K562 (cell line): ENCODE measurements around the gene RSPH9. TPM values are rescaled to one million over a fixed set of nuclear protein-coding genes. Genes with fewer than 3 reads are reported as not detected.

ENCODE experiments used
- ARID2 ChIP-seq: fragments of 450-650 bp; IDR thresholded peaks from 2 replicates; pipeline ENCODE4 v1.6.1; 2017; ENCODE audit warnings: antibody characterized with exemption, mild to moderate bottlenecking
- BRD9 ChIP-seq: fragments of 450-650 bp; IDR thresholded peaks from 2 replicates; pipeline ENCODE4 v1.6.1; 2018; ENCODE audit warnings: low read depth; ENCODE audit not compliant: partially characterized antibody
- CHD4 ChIP-seq: fragments of 200-600 bp; sonication (generic); IDR thresholded peaks from 3 replicates; pipeline ENCODE4 v1.6.1; 2012; ENCODE audit warnings: low read depth, mild to moderate bottlenecking, mixed read lengths, low read length, inconsistent platforms; ENCODE audit not compliant: insufficient read depth, insufficient replicate concordance, poor library complexity, severe bottlenecking
- GABPB1 ChIP-seq: sonication (generic); formaldehyde crosslinking; IDR thresholded peaks from 2 replicates; pipeline ENCODE4 v1.8.0; 2022; ENCODE audit warnings: mild to moderate bottlenecking, missing genetic modification reagents
- MBD2 ChIP-seq: sonication (generic); IDR thresholded peaks from 2 replicates; pipeline ENCODE4 v1.6.1; 2016; ENCODE audit warnings: low read depth, borderline replicate concordance
- NFE2L1 ChIP-seq: fragments of 450-650 bp; IDR thresholded peaks from 2 replicates; pipeline ENCODE4 v1.6.1; 2016; ENCODE audit warnings: missing genetic modification characterization, low read depth, mild to moderate bottlenecking, missing compliant biosample characterization, moderate library complexity, borderline replicate concordance
- RUNX1 ChIP-seq: sonication (generic); IDR thresholded peaks from 2 replicates; pipeline ENCODE4 v1.6.1; 2016; ENCODE audit warnings: antibody characterized with exemption, low read depth
- ZFP36 ChIP-seq: fragments of 150-350 bp; IDR thresholded peaks from 2 replicates; pipeline ENCODE4 v1.6.1; 2018; ENCODE audit warnings: low read length, low read depth; ENCODE audit not compliant: partially characterized antibody
- polyA plus RNA-seq, 8 experiments: library from polyadenylated mRNA; depleted of rRNA in 4 of 8; stranded (reverse) in 5 of 8; unstranded in 3 of 8; fragments of >200 nt; fragmentation: Nextera tagmentation in 2 of 8; fragmentation: Illumina TruSeq in 1 of 8; extraction: Ambion mirVana in 2 of 8; extraction: Trizol in 1 of 8; gene quantifications; 2 replicates each; pipeline versions ENCODE4 v1.2.1 to v1.2.3, GENCODE V29; 2011 to 2014; ENCODE audit warnings: inconsistent platforms in 1 of 8, missing spikeins in 1 of 8
- total RNA-seq, 7 experiments: library from RNA; depleted of rRNA in 6 of 7; stranded (reverse); fragments of >200 nt in 6 of 7; fragmentation: Illumina TruSeq in 2 of 7; extraction: Trizol in 2 of 7; gene quantifications; 2 replicates each; pipeline versions ENCODE4 v1.2.1 to v1.2.3, GENCODE V29; 2011 to 2021; ENCODE audit warnings: low replicate concordance in 1 of 7
- TF ChIP-seq, protein P1 (sequence below): sonication (generic); formaldehyde crosslinking; IDR thresholded peaks from 2 replicates; pipeline ENCODE4 v1.8.1; 2023; ENCODE audit warnings: mild to moderate bottlenecking, missing genetic modification reagents
- TF ChIP-seq, protein P2 (sequence below), 2 experiments: fragments of 450-650 bp; formaldehyde crosslinking in 1 of 2; IDR thresholded peaks; 2 replicates each; pipeline versions ENCODE4 v1.4.0 to v1.6.1; 2014 to 2020; ENCODE audit warnings: mild to moderate bottlenecking in 2 of 2, borderline replicate concordance in 1 of 2, low read depth in 1 of 2
- TF ChIP-seq, protein P3 (sequence below): fragments of 450-650 bp; conservative IDR thresholded peaks from 2 replicates; pipeline ENCODE4 v1.6.1; 2016; ENCODE audit warnings: missing genetic modification characterization, low read depth, mild to moderate bottlenecking, control low read depth, missing compliant biosample characterization
- TF ChIP-seq, protein P4 (sequence below): sonication (generic); formaldehyde crosslinking; IDR thresholded peaks from 2 replicates; pipeline ENCODE4 v1.8.0; 2022; ENCODE audit warnings: mild to moderate bottlenecking, missing genetic modification reagents

The RSPH9 gene
- total and polyA plus RNA-seq, 9 of the 15 experiments (the other 6 are each of a cell fraction or from before 2014, with no cell fraction given): 0.05 to 0.60 (median 0.39) TPM; not detected in 6

DNA sequence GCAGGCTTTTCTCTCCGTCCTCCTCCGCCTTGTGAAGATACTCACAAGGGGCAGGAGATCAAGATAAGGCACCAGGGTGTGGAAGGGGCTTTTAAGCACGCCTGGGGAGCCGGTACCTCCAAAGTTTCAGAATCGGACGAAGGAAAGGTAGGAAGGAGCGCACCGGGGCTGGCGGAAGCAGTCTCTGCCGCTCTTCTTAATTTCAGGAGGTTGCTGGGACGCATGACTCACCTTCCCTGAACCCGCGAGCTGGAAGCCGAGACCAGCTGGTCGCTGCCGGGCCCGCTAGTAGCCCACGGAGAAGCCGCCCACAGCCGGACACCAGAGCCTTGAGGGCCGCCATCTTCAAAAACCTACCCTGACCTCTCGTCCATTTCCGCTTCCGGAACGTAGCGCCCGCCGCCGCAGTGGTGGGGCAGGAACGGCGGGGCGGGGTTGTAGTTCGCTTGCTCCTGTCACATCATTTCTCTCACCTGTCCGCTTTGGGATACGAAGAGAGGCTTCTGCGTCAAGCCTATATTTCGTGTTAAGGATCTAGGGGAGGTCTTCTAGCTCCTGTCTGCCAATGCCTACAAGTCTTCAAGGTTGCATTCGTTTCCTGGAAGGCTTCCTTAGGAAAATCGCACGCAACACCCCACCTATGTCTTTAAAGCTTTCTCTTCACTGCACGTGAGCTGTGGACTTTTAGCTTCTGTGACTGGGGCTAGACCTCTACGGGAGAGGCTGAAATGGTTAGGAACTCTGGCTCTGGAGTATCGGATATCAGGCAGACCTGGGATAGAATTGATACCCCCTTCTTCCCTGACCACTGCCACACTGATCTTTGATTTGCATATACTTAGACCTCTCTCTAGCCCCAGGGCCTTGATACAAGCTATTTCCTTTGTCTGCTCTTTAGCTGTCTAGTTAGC lies 42.9 kb downstream of the RSPH9 start, which contains the start of gene MRPS18A (continued):
- TF ChIP-seq RUNX1: no peak
- peak; percentile 72 for TF ChIP-seq MBD2
- no peak for TF ChIP-seq NFE2L1 (tag)
- TF ChIP-seq ARID2: no peak
- no peak for TF ChIP-seq CHD4
- TF ChIP-seq, protein P1, sequence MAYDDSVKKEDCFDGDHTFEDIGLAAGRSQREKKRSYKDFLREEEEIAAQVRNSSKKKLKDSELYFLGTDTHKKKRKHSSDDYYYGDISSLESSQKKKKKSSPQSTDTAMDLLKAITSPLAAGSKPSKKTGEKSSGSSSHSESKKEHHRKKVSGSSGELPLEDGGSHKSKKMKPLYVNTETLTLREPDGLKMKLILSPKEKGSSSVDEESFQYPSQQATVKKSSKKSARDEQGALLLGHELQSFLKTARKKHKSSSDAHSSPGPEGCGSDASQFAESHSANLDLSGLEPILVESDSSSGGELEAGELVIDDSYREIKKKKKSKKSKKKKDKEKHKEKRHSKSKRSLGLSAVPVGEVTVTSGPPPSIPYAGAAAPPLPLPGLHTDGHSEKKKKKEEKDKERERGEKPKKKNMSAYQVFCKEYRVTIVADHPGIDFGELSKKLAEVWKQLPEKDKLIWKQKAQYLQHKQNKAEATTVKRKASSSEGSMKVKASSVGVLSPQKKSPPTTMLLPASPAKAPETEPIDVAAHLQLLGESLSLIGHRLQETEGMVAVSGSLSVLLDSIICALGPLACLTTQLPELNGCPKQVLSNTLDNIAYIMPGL (CRISPR knock-in tag): no peak
- TF ChIP-seq, protein P2, sequence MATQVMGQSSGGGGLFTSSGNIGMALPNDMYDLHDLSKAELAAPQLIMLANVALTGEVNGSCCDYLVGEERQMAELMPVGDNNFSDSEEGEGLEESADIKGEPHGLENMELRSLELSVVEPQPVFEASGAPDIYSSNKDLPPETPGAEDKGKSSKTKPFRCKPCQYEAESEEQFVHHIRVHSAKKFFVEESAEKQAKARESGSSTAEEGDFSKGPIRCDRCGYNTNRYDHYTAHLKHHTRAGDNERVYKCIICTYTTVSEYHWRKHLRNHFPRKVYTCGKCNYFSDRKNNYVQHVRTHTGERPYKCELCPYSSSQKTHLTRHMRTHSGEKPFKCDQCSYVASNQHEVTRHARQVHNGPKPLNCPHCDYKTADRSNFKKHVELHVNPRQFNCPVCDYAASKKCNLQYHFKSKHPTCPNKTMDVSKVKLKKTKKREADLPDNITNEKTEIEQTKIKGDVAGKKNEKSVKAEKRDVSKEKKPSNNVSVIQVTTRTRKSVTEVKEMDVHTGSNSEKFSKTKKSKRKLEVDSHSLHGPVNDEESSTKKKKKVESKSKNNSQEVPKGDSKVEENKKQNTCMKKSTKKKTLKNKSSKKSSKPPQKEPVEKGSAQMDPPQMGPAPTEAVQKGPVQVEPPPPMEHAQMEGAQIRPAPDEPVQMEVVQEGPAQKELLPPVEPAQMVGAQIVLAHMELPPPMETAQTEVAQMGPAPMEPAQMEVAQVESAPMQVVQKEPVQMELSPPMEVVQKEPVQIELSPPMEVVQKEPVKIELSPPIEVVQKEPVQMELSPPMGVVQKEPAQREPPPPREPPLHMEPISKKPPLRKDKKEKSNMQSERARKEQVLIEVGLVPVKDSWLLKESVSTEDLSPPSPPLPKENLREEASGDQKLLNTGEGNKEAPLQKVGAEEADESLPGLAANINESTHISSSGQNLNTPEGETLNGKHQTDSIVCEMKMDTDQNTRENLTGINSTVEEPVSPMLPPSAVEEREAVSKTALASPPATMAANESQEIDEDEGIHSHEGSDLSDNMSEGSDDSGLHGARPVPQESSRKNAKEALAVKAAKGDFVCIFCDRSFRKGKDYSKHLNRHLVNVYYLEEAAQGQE (IDR thresholded peaks at IDR 0.05; ENCODE audit: borderline replicate concordance): peak; percentile 49
- TF ChIP-seq, protein P2 (CRISPR knock-in tag; IDR thresholded peaks at IDR 0.05; ENCODE audit: low read depth): no peak
- TF ChIP-seq ZFP36: no peak
- TF ChIP-seq, protein P3, sequence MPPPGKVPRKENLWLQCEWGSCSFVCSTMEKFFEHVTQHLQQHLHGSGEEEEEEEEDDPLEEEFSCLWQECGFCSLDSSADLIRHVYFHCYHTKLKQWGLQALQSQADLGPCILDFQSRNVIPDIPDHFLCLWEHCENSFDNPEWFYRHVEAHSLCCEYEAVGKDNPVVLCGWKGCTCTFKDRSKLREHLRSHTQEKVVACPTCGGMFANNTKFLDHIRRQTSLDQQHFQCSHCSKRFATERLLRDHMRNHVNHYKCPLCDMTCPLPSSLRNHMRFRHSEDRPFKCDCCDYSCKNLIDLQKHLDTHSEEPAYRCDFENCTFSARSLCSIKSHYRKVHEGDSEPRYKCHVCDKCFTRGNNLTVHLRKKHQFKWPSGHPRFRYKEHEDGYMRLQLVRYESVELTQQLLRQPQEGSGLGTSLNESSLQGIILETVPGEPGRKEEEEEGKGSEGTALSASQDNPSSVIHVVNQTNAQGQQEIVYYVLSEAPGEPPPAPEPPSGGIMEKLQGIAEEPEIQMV (tag): no peak
- TF ChIP-seq GABPB1 (CRISPR knock-in tag): peak; percentile 95
- no peak for TF ChIP-seq BRD9
- TF ChIP-seq, protein P4, sequence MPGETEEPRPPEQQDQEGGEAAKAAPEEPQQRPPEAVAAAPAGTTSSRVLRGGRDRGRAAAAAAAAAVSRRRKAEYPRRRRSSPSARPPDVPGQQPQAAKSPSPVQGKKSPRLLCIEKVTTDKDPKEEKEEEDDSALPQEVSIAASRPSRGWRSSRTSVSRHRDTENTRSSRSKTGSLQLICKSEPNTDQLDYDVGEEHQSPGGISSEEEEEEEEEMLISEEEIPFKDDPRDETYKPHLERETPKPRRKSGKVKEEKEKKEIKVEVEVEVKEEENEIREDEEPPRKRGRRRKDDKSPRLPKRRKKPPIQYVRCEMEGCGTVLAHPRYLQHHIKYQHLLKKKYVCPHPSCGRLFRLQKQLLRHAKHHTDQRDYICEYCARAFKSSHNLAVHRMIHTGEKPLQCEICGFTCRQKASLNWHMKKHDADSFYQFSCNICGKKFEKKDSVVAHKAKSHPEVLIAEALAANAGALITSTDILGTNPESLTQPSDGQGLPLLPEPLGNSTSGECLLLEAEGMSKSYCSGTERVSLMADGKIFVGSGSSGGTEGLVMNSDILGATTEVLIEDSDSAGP (CRISPR knock-in tag): peak; percentile 6; the same call in 1 of the 2 replicates
